ENCODE measurements around the gene GPRC5C.

GRCh38 chr17:74466828-74467184, 34.9 kb downstream of the GPRC5C start:
- TF ChIP-seq CTCF (IDR thresholded peaks at IDR 0.05) (no peak), POLR2AphosphoS5 (IDR thresholded peaks at IDR 0.05) (no peak)

Measured in transverse colon (tissue), 4 donors.